ENCODE results near the gene TEX12.
"Not testable (repeated sequence)": the region's sequence is repeated elsewhere in the genome, so short reads cannot be mapped to it uniquely, and the experiment has no call there.

Gene TEX12, protein sequence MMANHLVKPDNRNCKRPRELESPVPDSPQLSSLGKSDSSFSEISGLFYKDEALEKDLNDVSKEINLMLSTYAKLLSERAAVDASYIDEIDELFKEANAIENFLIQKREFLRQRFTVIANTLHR

DNA sequence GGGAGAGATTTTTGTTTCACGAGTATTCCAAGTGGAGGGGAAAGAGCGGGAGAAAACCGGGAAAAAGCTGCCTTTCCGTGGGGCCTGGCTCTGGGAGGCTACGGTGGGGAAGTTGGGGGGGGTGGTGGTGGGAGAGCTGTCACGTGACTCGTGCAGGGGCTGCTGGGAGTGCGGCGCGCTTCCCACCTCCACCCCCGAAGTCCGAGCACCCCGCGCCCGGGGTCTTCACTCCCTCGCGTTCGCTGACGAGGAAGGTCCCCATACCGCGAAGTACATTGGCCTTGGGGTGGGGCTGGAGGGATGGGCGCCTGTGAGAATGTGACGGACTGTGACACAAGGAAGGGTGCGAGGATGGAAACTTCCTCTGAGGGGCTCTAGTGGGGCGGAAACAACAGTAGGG, at the start of gene TEX12:
Gene TEX12 (plus strand): TSS at position 228 of the 400 bp plus-strand sequence. CDS start 1,897 bp downstream, outside the sequence.
- DNase-seq (ENCODE audit: low read depth in 3 of 3) = no peak

DNA sequence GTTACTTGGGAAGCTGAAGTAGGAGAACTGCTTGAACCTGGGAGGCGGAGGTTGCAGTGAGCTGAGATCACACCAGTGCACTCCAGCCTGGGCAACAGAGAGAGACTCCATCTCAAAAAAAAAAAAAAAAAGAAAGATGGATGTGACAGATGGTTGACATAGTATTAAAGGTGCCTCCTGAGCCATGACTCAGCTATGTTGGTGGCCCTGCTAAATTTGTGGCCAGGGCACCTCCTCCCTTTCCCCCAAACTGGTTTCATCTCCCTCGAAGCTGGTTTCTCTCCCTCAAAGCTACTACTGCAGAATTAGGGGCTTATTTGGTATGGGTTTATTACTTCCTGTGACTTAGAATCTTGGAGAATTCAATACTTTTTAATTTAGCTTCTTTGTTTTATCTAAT, 49.0 kb upstream of the TEX12 start:
- no peak for DNase-seq (ENCODE audit: low read depth in 3 of 3)

DNA sequence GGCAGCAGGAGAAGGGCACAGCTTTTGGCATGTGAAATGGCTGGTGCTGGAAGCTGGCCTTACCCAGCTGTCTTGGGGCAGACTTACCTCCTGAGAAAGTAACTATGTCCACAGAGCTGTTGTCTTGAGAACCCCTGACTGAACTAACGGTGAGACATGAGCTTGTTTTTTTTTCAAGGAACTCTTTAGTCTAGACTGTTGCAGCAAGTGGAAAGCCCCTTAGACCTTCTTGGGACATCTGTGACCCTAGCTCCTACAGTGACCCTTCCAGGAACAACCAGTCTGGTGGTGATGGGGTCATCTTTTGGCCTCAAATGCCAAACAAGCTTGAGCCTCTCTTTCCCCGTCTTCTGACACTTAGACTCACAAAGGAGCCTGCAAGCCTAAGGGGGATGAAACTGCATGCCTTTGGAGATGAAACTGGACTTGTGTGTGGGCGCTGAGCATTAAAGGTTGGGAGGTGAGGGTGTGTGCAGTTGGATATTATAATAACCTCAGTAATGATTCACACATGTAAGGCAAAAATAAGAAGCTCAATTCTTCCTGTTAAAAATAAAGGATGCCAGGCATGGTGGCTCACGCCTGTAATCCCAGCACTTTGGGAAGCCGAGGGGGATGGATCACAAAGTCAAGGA, 45.1 kb upstream of the TEX12 start:
- DNase-seq (ENCODE audit: low read depth in 3 of 3) = no peak

DNA sequence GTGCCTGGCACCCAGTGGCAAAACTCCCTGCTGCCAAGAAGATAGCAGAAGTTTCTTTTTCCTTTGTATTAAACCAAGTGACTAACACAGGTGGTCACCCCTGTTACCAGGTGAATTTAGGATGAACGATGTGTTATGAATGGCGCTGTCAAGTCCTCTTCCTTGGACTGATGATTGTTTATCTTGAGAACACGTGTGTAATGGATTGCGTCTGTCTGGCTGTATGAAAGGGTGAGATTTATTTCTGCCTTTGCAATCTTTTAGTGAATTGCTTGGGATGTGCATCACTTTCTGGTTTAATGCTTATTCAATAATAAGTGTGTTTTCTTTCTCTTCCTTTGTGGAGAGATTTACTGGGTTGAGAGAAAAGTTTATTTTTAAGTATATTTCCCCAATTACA, 44.0 kb upstream of the TEX12 start:
- DNase-seq (ENCODE audit: low read depth in 3 of 3) = no peak

DNA sequence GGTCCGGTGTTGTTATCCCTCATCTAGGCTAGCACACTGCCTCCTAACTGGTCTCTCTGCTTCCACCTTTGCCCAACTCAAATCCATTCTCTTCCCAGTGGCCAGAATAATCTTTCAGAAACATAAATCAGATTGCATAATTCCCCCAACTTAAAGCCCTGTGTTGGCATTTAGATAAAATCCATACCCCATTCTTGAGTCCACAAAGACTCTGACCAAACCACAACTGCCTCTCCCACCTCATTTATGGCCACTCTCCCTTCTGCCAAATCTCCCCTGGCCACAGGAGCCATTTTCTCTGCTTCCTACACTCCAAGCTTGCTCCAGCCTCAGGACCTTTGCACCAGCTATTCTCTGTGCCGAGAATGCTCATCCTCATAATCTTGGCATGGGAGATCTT, 40.1 kb upstream of the TEX12 start:
- DNase-seq (ENCODE audit: low read depth in 3 of 3) = no peak

DNA sequence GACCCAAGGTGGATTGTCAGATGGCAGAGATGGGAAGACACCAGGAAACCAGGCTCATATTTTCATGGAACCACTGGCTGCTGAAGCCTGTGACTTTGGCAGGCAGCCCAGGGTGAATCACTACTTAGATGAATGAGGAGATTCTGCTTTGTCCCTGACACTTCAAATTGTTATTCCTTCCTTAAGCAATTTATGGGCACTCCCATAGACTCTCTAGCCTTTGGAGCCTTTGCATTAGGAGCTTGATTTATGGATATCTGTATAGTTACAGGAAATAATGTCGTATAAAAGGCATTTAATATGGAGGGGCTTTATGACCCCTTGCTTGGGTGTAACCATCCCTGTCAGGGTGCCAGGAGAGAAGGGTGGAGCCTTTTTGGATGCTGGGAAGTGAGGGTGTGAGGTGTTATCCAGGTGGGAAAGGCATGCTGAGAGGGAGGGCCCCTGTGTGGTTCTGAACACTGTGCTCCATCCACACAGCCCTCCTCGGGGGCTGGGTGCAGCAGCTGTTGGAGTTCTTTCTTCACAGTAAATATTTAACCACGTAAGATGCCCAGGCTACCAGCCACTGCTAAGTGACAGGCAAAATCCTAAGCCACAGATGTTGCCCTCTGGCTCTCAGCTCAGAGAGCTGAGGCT, 38.6 kb upstream of the TEX12 start:
- no peak for DNase-seq (ENCODE audit: low read depth in 3 of 3)

DNA sequence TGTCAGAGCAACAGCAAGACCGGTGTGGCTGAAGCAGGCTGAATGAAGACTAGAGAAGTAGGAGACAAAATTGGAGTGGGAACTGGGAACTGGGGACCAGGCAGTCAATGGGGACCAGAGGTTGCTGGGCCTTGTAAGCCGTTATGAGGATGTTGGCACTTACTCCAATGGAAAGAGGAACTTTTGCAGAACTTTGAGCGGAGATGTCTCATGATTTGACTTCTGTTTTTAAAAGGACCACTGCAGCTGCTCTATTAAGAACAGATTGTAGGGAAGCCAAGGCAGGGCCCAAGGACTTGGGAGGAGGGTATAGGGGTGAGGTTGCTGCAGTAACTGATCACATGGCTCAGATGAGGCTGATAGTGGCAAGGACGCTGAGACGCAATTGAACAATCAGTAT, 37.5 kb upstream of the TEX12 start:
- no peak for DNase-seq (ENCODE audit: low read depth in 3 of 3)

DNA sequence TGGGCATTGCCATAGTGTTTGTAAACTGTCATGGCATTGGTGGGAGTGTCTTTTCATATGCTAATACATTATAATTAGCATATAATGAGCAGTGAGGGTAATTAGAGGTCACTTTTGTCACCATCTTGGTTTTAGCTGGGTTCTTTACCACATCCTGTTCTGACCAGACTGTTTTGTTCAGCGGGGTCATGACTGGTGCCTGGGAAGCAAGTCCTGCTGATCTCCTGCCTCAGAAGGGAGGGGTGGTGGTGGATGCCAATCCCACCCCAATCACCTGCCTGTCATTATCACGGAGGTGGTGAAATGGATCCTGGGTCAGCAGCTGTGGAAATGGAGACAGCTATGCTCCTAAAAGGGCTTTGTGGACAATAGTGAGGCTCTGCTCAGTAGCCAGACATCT, 34.4 kb upstream of the TEX12 start:
- no peak for DNase-seq (ENCODE audit: low read depth in 3 of 3)

DNA sequence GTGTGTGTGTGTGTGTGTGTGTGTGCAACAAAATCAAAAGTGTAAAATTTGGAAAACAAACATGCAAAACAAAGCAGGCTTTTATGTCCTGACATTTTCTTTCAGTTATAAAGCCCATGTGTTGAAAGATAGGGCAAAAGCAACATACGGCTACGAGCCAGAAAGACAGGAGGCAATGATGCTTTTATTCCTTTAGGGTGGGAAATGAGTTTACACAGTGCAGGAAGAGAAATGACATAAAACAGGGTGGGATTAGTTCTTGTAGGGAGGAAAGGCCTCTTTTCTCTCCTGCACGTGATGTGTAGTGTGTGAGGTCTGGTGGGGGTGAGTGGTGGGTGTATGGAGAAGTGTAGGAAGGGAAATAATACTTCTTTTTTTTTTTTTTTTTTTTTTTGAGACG, 32.7 kb upstream of the TEX12 start:
- DNase-seq (ENCODE audit: low read depth in 3 of 3) = no peak

DNA sequence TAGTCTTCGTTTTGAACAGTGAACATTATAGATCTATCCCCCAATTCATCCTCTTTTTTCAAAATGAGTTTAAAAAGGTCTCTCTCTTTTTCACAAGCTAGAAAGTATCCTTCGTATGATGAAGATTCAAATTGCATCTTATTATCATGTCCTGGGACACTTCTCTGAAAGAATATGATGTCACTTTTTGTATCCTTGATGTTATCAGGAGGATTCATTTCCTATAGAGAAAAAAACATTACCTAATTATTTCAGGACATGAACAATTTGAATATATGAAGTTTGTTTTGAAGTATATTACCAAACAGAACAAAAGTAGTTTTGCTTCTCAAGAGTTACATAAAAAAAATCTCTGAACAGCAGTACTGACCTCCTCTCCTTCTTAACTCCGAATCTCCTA, 23.6 kb upstream of the TEX12 start:
- DNase-seq (ENCODE audit: low read depth in 3 of 3) = no peak

DNA sequence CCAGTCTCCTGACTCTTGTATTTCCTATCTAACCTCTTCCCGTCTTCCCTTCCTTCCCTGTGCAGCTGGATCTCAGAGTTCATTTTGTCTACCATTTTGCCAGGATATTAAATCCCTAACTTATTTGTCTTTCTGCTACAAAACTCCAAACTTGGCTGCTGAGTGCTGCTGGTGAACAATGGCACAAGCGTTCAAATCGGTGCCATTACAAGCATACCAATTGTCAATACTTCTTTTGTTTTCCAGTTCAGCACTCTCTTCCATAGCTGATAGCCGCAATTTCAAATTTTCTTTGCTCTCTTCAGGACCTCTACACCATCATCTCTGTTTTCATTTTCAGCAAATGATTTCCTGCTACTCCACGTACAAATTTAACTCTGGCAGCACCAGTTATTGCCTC, 16.7 kb upstream of the TEX12 start:
- DNase-seq (ENCODE audit: low read depth in 3 of 3) = no peak

DNA sequence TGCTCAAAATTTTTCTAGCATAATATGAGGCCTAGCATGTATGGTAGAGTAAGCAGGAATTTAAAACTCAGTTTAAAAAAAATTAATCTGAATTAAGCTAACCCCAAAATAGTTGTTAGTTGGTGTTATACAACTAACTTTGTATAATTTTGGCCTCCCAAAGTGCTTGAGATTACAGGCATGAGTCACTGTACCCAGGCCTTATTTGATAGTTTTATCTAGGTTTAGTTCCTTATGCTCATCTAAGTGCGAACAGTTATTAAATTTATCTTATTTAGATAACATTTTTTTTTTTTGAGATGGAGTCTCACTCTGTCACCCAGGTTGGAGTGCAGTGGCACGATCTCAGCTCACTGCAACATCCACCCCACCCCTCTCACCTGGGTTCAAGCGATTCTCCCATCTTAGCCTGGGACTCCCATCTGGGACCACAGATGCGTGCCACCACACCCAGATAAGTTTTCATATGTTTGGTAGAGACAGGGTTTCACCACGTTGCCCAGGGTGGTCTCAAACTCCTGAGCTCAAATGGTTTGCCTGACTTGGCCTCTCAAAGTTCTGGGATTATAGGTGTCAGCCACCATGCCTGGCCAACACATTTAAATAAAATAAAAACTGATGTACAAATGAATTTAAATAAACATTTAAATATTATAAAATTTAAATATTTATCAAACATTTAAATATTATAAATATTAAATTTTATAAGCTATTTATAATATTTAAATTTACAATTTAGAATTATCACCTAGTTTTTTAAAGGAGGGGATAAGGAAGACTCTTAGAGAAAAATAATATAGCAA, 10.8 kb upstream of the TEX12 start:
- DNase-seq (ENCODE audit: low read depth in 3 of 3) = no peak

DNA sequence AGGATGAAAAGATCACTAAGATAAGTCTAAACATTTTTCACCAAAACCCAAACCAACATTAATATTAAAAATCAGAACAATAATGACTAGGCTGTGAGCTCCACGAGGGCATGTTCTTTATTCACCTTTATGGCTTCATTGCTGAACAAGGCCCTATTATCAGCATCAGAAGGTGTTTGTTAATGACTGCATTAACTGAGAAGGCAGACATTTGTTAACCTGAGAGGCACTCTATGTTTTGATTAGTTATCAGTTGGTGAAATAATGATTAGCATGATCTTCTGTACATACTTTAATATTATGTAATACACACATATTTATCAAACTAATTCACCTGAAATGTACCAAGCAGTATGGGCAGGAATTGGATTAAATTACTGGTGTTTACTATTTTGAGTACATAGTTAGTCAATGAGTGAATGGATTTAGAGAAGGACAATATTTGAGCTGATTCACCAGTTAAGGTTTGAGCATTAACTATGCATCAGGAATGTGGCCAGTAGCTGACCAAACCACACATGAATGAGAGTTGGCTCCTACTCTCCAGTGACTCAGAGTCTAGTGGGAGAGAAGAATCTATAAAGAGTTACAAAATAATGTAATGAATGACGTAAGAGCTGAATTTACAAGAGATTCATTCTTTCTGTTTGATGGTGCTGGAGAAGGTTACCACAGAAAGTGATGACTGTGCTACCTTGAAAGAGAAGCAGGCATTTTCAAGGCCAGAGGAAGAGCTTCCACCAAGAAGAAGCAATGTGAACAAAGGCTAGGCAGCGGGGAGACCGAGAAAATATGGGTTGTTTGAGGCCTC, 10.0 kb upstream of the TEX12 start:
- no peak for DNase-seq (ENCODE audit: low read depth in 3 of 3)

DNA sequence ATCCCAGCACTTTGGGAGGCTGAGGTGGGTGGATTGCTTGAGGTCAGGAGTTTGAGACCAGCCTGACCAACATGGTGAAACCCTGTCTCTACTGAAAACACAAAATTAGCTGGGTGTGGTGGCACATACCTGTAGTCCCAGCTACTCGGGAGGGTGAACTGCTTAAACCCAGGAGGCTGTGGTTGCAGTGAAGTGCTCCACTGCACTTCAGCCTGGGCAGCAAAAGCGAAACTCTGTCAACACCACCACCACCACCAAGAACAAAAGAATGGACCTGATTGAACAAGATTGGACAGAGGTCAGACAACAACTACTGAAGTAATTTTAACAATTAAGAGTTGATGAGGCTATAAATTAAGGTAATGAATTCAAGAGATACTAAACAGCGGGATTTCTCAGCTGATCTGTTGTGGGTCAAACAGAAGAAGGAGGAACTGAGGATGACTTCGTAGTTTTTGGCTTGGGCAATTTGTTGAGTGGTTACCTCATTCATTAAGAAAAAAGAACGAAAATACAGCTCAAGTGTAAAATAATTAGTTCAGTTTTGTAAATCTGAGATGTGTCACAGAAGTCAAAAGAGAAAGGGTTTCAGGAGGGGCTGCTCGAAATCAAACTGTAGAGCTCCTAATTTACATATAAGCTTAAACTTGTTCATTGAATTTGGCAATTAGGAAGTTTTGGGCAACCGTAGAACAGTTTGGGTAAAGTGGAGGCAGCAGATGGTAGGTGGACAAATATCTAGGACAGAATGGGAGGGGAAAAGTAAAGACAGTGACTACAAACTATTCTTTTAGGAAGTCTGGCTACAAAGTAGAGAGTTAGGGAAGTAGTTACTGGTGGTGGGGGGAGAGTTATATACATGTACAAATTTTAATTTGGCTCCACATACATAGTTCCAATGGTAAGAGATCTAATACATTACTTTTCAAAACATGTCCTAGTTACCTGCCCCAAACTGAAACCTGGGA, 7.8 kb upstream of the TEX12 start:
- no peak for DNase-seq (ENCODE audit: low read depth in 3 of 3)

DNA sequence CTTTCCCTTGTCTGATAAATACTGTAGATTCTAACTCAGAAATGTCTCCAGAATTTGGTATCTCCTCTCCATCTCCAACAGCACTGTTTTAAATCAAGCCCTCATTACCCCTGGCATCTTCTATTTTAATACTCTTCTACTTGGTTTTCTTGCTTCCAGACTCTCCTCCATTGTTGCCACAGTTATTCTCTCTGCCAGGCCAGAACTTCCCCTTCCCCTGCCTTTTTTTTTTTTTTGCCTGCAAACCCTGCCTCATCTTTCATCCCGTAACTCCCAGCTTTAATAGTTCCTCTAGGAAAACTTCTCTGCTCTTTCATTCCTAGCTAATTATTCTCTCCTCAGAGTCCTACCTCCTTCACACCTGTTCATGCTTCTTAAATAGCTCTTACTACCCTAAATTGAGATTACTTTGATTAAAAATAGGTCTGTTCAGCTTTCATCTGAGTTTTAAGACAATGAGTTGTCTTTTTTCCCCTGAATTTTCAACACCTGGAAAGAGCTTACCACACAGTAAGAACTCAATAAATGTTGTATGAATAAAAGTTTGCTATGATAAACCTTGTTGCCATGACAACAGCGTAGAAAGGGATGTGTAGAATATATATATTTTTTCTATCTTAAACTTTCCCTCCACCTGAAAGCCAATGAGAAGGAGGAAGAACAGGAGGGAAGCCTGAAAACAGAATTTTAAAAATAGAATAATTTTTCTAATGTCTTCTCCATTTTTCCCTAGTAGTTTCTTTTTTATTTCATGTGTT, 6.9 kb upstream of the TEX12 start:
- no peak for DNase-seq (ENCODE audit: low read depth in 3 of 3)

DNA sequence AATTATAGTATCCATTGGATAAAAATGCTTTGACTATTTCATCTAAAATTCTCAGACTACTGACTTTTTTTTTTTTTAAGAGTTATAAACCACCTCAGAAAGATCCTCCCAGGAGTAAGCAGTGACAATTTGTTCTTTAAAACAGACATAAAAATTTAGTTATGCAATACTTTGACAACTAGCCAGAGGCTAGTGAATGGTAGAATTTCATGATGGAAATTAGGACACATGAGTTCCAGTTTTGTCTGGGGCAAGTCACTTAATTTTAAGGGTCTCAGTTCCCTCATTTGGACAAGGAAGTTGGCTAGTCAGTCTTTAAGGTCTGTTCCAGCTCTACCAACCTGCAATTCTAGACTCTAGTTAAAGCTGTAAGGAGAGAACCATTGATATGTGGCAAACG, 6.2 kb upstream of the TEX12 start:
- no peak for DNase-seq (ENCODE audit: low read depth in 3 of 3)

DNA sequence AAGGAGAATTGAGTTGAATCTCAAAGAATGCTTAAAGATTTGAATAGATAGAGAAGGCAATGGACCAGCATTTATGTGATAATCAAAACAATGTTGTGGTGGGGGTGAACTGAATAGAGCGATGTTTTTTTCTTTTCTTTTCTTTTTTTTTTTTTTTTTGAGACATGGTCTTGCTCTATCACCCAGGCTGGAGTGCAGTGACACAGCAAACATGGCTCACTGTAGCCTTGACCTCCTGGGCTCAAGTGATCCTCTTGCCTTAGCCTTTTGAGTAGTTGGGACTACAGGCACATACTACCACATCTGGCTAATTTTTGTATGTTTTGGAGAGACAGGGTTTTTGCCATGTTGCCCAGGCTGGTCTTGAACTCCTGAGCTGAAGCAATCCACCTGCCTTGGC, 5.0 kb upstream of the TEX12 start:
- DNase-seq (ENCODE audit: low read depth in 3 of 3) = not testable (repeated sequence)

DNA sequence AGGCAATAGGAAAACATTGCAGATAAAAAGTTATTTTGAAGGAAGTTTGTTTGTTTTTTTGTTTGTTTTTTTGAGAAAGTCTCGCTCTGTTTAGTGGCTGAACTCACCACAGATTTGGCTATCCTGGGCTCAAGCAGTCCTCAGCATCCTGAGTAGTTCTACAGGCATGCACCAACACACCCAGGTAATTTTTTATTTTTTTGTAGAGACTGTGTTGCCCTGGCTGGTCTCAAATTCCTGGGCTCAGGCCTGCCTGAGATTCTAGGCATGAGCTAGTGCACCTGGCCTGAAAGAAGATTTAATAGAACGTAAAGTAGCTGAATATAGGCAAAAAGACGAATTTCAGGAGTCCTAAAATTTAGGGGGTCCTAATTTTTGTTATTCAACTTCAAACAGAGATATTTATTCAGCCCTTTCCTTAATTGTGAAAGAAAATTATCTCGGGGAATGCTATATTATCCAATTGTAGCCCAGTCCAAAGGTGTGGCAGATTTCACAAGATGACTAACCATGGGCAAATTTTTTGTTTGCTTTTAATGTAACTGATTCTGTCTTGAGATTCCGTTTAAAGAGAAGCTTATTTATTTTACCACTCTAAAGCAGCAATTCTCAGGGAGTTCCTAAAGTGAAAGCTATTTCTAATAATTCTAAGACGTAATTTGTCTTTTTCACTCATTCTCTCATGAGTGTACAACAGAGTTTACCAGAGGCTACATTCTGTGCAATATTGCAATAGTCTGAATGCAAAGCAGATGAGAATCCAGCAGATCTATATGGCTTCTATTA, 4.2 kb upstream of the TEX12 start:
- DNase-seq (ENCODE audit: low read depth in 3 of 3) = no peak
